ENCODE data around the gene RNASE11.

RNASE11 gene

DNA sequence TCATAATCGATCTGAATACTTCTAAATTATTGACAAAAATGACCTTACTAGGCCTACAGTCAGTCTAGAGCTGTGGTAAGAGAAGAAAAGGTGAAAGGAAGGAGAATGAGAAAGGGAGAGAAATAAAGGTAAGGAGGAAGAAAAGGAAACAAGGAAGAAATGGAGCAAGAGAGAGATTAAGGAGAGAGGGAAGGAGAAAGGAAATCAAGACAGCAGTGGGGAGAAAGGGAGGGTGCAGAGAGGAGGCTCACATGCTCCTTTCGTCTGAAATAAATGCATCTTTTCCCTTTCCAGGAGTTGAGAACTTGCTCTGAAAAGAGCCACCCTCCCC lies 30.6 kb downstream of the RNASE11 start (continued):
- TF ChIP-seq ZNF530 (tag by site-specific recombination; IDR thresholded peaks at IDR 0.05; ENCODE audit: low read depth), result no peak

DNA sequence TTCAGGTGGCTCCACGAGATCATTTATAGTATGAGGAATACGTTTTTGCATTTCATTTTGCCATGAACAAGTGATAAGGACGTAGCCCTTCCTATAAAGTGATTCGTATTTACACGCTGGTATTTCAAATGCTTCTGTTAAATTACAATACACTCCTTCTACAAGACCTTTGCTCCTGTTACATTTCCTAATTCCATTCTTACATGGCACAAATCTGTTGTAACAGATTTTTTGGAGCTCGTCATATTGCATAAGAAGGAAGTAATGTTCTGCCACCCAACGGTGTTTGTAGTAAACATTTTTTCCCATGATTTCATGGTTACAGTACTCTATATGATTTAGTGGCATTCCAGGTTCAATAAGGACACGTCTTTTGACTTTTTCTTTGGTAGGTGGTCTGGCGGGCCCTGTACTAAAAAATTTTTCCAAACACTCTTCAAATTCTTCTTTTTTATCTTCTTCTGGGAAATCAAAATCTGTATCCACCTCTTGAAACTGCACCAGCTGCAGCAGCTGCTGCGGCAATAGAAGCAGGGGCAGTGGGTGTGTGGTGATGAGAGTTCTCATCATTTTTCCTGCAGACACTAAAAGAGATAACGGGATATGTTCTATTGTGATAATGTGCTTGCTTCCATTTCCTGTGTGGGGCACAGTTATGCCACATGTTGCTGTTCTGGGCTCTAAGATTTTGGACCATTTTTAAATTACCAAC lies 31.1 kb downstream of the RNASE11 start:
- POLR2A ChIA-PET, result no interaction called here
- Histone ChIP-seq H3K4me3 (ENCODE audit: low read depth, low read length) (no peak overlapping the region), H3K4me1 (ENCODE audit: control insufficient read depth, insufficient read depth, low read length) (no peaks in the 10 kb centered on the region), H3K36me3 (ENCODE audit: control insufficient read depth in 2 of 2, insufficient read depth in 1 of 2, low read length in 2 of 2) (no peaks in the 10 kb centered on the region), H3K27ac (ENCODE audit: extremely low read depth, low read depth, low read length) (no peak overlapping the region), H3K9me3 (ENCODE audit: control insufficient read depth, insufficient read depth, low read depth, low read length) (no peaks in the 10 kb centered on the region)
- CTCF ChIA-PET, result interaction anchor here (0.6 to 0.8 kb wide), 3 partner anchors 11 to 101 kb away, joined by 3 to 4 read pairs (median 3); no protein-coding TSS in a partner anchor
- TF ChIP-seq, protein P1, sequence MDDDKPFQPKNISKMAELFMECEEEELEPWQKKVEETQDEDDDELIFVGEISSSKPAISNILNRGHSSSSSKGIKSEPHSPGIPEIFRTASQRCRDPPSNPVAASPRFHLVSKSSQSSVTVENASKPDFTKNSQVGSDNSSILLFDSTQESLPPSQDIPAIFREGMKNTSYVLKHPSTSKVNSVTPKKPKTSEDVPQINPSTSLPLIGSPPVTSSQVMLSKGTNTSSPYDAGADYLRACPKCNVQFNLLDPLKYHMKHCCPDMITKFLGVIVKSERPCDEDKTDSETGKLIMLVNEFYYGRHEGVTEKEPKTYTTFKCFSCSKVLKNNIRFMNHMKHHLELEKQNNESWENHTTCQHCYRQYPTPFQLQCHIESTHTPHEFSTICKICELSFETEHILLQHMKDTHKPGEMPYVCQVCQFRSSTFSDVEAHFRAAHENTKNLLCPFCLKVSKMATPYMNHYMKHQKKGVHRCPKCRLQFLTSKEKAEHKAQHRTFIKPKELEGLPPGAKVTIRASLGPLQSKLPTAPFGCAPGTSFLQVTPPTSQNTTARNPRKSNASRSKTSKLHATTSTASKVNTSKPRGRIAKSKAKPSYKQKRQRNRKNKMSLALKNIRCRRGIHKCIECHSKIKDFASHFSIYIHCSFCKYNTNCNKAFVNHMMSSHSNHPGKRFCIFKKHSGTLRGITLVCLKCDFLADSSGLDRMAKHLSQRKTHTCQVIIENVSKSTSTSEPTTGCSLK (tag by site-specific recombination; IDR thresholded peaks at IDR 0.05), result no peak
- TF ChIP-seq ZNF146 (tag by site-specific recombination; IDR thresholded peaks at IDR 0.05), result no peak
- TF ChIP-seq, protein P2, sequence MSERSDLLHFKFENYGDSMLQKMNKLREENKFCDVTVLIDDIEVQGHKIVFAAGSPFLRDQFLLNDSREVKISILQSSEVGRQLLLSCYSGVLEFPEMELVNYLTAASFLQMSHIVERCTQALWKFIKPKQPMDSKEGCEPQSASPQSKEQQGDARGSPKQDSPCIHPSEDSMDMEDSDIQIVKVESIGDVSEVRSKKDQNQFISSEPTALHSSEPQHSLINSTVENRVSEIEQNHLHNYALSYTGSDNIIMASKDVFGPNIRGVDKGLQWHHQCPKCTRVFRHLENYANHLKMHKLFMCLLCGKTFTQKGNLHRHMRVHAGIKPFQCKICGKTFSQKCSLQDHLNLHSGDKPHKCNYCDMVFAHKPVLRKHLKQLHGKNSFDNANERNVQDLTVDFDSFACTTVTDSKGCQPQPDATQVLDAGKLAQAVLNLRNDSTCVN (tag by site-specific recombination; optimal IDR thresholded peaks at IDR 0.05), result no peak
- TF ChIP-seq KLF7 (tag by site-specific recombination; IDR thresholded peaks at IDR 0.05; ENCODE audit: borderline replicate concordance), result no peak
- no peak for TF ChIP-seq ZNF354C (tag by site-specific recombination; IDR thresholded peaks at IDR 0.05; ENCODE audit: borderline replicate concordance, low read depth)
- TF ChIP-seq TRIM28 (IDR thresholded peaks at IDR 0.05; ENCODE audit: borderline replicate concordance, low read length), result no peak
- TF ChIP-seq, protein P3, sequence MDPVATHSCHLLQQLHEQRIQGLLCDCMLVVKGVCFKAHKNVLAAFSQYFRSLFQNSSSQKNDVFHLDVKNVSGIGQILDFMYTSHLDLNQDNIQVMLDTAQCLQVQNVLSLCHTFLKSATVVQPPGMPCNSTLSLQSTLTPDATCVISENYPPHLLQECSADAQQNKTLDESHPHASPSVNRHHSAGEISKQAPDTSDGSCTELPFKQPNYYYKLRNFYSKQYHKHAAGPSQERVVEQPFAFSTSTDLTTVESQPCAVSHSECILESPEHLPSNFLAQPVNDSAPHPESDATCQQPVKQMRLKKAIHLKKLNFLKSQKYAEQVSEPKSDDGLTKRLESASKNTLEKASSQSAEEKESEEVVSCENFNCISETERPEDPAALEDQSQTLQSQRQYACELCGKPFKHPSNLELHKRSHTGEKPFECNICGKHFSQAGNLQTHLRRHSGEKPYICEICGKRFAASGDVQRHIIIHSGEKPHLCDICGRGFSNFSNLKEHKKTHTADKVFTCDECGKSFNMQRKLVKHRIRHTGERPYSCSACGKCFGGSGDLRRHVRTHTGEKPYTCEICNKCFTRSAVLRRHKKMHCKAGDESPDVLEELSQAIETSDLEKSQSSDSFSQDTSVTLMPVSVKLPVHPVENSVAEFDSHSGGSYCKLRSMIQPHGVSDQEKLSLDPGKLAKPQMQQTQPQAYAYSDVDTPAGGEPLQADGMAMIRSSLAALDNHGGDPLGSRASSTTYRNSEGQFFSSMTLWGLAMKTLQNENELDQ (tag by site-specific recombination; IDR thresholded peaks at IDR 0.05; ENCODE audit: low read depth), result no peak
- TF ChIP-seq GFI1B (tag by site-specific recombination; IDR thresholded peaks at IDR 0.05), result no peak
- no peak for TF ChIP-seq ZNF169 (tag by site-specific recombination; IDR thresholded peaks at IDR 0.05)
- TF ChIP-seq ZNF266 (tag by site-specific recombination; IDR thresholded peaks at IDR 0.05; ENCODE audit: low read depth), result no peak
- TF ChIP-seq GLIS1 (tag by site-specific recombination; IDR thresholded peaks at IDR 0.05), result no peak
- no peak for TF ChIP-seq ZNF341 (tag by site-specific recombination; IDR thresholded peaks at IDR 0.05; ENCODE audit: low read depth)
- no peak for TF ChIP-seq ZNF214 (tag by site-specific recombination; IDR thresholded peaks at IDR 0.05; ENCODE audit: borderline replicate concordance)
- TF ChIP-seq ZNF624 (tag by site-specific recombination; IDR thresholded peaks at IDR 0.05), result no peak
- TF ChIP-seq, protein P4, sequence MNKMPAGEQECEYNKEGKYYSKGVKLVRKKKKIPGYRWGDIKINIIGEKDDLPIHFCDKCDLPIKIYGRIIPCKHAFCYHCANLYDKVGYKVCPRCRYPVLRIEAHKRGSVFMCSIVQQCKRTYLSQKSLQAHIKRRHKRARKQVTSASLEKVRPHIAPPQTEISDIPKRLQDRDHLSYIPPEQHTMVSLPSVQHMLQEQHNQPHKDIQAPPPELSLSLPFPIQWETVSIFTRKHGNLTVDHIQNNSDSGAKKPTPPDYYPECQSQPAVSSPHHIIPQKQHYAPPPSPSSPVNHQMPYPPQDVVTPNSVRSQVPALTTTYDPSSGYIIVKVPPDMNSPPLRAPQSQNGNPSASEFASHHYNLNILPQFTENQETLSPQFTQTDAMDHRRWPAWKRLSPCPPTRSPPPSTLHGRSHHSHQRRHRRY (tag by site-specific recombination; IDR thresholded peaks at IDR 0.05), result no peak
- no peak for TF ChIP-seq ZNF560 (tag by site-specific recombination; IDR thresholded peaks at IDR 0.05; ENCODE audit: borderline replicate concordance)
- no peak for TF ChIP-seq ZNF677 (tag by site-specific recombination; IDR thresholded peaks at IDR 0.05)
- no peak for TF ChIP-seq ZNF626 (tag by site-specific recombination; IDR thresholded peaks at IDR 0.05)
- no peak for TF ChIP-seq ZNF157 (tag by site-specific recombination; IDR thresholded peaks at IDR 0.05)
- TF ChIP-seq ZBTB1 (tag by site-specific recombination; IDR thresholded peaks at IDR 0.05), result no peak

Measured in HEK293 (cell line).